SHP77 treated with DMSO at 0.1 percent for 48 hours (cell line): ENCODE data around the gene ILKAP.

Experiments
- DNase-seq: peaks from one replicate; lab custom pipeline; 2025; lab: John Stamatoyannopoulos, UW

Gene ILKAP

DNA sequence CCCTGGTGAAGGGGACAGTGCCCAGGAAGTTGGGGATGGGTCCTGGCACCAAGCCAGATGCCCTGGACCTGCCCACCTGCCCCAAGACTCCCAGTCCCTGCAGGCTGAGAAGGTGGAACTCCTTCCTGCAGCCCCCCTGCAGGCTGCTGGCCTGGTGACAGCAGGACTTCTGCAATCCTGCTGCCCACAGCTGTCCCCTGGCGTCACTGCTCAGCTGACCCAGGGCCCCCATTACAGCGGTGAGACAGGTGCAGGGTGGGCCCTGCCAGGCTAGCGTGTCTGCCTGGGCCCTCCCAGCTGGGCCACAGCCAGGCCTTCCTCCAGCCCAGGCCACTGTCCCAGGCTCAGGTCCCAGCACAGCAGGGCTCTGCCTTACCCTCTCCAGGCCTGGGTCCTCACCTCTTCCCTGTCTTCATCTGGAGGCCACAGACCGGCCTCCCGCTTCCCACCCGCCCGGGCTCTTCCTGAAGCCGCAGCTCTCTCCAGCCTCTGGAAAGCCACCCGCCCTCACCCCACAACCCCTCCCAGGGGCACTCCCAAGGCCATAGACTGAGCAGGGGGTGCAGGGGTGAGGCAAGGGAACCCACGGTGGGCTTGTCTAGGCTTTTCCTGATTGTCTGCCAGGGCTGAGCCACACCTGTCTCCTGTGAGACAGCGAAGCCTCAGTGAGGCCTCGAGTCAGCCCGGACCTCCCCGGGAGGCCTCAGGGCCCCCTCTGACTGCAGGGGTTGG lies 53.5 kb downstream of the ILKAP start:
- DNase-seq, result no peak

DNA sequence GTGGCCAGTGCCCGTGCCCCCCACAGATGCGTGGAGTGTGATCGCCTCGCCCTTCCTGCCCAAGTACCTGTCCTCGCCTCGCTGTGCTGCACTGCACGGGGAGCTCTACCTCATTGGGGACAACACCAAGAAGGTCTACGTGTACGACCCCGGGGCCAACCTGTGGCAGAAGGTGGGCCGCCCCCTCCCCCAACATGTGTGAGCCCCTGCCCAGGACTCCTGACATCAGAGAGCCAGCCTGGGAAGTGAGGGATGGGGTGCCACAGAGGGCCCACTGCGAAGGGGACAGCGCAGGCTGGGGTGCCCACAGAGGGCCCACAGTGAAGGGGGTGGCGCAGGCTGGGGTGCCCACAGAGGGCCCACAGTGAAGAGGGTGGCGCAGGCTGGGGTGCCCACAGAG lies 54.5 kb downstream of the ILKAP start:
- no peak for DNase-seq

DNA sequence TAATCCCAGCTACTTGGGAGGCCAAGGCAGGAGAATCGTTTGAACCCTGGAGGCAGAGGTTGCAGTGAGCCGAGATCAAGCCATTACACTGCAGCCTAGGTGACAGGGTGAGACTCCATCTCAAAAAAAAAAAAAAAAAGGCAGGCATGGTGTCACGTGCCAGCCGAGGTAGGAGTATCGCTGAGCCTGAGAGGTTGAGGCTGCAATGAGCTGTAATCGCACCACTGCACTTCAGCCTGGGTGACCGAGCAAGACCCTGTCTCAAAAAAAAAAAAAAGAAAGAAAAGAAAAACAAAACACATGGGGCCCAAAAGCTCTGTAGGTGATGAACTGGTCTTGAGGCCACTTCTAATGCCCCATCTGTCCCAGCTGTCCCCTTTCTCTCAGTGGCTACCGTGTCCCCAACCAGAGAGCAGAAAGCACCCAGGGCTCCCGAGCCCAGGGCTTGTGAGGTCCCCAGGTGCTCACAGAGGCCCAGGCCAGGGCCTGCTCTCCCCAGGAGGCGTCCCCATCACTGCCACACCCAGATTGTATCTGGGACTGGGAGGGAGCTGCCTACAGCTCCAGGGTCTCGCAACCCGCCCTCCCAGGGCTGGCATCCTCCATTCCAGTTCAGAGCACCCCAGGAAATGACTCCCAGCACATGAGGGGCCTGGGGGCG lies 56.5 kb downstream of the ILKAP start:
- no peak for DNase-seq

DNA sequence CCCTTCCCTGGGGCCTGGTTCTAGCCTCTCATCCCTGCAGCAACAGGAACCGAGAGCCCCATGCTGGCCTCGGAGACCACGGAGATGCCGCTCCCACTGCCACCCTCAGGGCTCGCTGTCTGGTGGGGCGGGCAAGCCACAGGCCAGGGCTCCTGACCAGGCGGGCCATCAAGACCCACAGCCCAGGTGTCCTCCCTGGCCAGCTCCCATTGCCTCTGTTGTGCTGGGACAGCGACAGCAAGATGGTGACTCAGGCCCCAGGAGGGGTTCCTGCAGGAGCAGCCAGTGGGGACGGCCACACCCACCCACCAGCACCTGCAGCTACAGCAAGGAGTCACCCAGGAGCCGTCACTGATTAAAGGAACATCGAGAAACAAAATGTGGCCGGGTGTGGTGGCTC lies 57.6 kb downstream of the ILKAP start:
- no peak for DNase-seq

DNA sequence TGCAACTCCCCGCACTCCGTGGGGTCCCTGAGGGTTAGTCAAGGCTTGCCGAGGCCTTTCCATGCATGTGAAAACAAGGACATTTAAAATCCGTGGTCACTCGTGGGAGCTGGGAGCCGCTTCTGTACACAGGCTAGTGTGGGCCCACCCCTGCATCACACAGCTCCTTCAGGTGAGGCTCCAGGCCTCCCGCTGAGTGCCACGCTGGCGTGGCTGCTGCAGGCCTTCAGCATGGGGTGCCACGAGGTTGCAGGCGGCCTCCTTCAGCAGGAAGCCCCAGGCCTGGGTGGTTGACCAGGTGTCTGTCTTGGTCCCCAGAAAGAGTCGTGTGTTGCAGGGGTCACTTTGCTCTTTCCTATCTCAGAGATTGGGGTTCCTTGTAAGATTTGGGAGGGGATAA lies 58.4 kb downstream of the ILKAP start:
- no peak for DNase-seq

DNA sequence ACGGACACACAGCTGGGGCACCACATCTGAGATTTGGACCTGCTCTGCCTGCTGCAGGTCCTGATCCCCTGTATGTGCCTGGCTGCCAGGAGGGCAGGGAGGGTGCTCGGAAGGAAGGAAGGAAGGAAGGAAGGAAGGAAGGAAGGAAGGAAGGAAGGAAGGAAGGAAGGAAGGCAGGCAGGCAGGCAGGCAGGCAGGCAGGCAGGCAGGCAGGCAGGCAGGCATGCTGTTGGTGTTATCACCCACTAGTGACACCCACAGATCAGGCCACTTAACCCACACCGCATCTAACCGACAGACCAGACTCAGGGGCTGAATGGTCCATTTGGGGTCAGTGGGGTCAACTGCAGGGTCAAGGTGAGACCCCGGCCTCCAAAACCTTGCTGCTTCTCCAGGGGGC lies 59.2 kb downstream of the ILKAP start:
- DNase-seq, result no peak

DNA sequence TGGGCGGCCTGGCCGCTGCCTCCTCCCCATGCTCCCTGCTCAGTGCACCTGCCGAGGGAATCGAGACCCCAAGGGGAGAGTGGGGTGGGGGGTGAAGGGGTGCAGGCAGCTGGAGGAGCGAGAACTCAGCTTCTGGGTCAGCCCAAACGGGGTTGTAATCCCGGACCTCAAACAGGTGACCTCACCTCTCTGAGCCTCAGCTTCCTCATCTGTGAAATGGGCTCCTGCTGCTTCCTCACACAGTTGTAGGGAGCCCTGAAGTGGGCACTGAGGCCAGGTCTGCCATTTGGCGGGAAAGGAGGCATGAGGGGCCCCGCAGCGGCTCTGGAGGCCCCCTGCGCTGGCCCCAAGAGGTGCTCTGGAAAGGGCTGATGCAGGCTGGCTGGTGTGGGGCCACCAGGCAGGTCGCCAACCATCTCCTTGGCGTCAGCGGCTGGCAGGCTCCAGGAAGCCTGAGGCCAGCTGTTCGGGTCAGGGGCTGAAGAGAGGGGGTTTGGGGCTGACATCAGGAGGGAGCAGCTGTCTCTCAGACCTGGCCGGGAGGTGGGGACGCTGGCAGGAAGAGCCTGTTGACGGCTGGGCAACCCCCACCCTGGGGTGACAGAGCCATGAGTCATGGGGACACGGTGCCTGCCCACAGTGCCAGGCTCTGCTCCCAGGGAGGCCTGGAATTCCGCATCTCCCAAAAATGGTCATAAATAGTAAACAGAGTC lies 60.1 kb downstream of the ILKAP start:
- no peak for DNase-seq

DNA sequence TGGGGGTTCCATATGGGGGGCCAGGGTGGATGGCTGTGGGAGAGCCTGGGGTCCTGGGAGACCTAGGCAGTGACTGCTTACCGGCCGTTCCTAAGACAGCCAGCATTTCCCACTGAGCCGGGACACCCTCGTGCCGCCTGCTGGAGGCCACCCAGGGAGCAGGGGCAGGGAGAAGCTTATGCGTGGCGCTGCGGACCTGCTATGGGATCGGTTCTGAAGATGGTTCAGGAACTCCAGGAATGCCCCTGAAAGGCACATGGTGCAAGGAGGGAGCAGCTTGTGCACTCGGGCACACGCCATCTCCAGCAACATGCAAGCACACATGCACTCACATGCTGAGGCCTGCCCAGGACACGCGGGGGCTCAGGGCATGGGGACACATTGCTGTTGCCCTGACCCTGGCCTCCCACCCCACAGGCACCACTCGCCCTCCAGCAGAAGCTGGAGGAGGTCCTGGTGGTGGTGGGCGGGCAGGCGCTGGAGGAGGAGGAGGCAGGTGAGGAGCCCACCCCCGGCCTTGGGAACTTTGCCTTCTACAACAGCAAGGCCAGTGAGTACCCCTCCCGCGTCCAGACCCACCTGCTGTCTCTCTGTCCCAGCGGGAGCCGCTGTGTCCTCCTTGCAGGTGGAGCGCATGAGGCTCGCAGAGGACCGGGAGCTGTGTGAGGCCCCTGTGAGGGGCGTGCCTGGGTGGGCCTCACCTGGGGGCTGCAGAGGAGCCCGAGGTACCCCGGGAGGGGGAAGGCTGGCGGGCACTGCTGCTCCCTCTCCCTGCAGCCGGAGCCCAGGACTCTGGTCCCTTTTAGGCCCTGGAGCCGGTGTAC lies 60.9 kb downstream of the ILKAP start:
- DNase-seq, result no peak

DNA sequence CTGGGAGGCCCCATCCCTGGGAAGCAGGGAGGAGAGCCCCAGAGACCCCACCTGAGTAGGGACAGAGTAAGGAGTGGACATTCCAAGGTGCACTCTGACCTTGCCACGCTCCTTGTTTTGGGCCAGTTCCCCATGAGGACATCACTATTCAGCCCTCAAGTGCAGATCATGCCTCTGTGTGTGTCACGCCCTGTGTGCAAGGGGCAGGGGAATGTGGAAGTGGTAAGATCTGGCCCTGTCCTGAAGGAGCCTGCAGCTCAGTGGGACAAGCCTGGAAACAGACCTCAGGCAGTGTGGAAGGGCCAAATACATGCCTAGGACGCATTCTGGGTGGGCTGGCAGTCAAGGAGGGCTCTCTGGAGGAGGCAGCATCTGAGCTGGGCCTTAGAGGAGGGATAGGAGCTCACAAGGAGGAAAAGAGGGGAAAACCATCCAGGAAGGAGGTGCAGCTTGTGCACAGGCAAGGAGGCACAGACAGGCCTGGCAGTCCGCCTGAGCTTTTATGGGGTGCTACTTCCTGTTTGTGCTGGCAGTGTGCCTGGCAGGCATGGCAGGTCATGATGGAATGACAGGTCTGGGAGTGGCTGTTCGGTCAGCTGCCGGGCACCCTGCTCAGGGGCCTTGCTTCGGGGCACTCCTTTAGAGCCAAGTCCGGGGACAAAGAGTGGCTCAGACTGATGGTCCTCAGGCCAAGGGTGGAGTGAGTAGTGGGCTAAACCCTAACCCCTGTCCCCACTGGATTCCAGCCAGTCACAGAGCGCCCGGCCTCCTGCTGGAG lies 61.8 kb downstream of the ILKAP start:
- DNase-seq, result peak; percentile 49

DNA sequence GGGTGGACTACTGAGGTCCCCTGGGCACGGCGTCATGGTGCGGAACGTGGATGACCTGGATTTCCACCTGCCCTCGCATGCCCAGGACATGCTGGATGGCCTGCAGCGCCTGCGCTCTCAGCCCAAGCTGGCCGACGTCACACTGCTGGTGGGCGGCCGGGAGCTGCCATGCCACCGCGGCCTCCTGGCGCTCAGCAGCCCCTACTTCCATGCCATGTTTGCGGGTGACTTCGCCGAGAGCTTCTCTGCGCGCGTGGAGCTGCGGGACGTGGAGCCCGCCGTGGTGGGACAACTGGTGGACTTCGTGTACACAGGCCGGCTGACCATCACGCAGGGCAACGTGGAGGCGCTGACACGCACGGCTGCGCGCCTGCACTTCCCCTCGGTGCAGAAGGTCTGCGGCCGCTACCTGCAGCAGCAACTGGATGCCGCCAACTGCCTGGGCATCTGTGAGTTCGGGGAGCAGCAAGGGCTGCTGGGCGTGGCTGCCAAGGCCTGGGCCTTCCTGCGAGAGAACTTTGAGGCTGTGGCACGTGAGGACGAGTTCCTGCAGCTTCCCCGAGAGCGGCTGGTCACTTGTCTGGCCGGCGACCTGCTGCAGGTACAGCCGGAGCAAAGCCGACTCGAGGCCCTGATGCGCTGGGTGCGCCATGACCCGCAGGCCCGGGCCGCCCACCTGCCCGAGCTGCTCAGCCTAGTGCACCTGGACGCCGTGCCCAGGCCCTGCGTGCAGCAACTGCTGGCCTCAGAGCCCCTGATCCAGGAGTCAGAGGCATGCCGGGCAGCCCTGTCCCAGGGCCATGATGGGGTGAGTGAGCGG lies 62.6 kb downstream of the ILKAP start:
- no peak for DNase-seq

DNA sequence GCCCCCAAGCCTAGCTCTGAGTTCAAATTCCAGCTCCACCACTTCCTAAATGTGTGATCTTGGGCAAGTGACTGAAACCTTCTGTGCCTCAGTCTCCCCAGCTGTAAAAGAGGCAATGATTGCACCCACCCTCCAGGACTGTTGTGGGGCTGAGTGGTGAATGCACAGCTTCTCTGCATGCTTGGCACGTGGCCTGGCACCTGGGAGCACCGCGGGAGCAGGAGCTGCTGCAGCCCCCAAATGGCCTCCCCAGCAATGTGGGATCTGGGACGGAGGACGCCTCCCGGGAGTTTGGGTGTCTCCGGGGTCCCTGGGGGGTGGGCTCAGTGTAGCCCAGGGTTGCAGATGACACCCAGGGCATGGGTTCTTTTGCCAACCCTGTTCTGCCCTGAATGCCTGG lies 63.5 kb downstream of the ILKAP start:
- DNase-seq, result no peak

DNA sequence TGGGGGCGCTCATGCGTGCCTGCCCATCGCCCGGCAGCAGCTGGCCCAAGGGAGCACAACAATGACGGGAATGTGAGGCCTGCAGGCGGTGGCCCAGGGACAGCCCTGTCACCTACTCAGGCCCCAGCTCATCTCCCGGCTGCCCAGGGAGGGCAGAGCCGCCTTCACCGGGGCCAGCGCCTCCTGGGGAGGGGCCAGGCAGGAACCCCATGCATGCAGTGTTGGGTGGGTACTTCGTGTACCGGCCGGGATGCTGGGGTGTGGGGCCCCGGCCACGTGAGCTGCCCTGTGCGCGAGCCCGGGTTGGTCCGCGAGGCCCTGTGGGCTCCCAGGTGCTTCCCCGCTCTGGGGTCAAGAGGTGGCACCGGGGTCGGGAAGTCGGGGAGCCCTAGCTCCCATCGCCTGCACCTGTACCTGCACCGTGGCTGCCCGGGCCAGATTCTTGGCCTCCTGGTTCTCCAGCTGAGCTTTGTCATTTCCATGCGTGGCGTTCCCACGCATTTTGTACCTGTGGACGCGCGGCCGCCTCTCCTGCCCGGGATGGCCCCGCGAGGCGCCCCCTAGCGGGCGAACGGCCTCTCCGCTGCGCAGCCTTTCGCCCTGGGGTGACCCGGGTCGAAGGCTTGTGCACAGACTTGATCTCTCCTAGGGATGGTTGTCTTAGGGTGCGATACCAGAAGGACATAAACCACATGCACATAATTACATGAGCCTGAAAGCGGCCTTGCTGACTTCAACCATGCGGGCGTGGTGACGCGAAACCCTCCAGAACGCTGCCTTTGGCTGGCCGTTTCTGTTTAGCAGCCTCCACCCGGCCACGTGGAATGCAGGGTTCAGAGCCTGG lies 64.1 kb downstream of the ILKAP start:
- DNase-seq, result no peak

DNA sequence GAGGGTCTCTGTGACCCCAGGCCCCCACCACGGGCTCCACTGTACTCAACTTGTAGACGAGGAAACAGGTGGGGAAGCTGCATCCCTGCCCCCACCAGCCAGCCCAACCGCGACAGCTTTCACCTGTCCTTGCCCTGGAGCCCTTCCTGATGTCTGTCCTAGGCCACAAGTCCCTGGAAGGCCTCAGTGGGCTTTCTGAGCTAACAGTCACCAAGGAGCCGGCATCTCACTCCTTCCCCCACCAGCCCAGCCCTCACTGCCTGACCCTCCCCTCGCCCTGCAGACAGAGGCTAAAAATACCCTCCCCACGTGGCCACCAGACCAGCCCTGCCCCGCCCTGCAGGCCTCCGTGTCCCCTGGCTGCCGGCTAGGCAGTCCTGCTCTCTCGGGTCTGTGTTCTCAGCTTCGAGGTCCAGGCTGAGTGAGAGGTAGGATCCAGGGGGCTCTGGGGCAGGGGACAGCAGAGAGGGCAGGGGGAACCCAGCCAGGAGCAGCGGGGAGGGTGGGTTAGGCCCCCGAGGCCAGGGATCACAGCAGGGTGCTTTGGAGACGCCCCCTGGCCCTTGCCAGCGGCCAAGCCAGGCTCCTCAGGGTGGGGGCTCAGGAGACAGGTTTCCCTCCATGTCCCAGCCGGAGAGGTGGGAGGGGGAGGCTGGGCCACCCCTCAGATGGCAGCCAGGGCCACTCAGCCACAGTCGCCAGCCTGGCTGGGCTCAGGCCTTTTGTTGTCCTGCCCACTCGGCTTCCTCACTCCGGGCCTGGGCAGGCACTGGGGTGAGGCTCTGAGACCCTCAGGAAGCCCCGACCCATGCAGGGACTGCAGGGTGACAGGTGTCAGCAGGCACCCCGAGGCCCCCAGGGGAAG lies 64.9 kb downstream of the ILKAP start, which contains the start of gene KLHL30:
Gene KLHL30 (plus strand): TSS at position 338 of the 865 bp plus-strand sequence. CDS start 2,087 bp downstream, outside the sequence.
- no peak for DNase-seq

DNA sequence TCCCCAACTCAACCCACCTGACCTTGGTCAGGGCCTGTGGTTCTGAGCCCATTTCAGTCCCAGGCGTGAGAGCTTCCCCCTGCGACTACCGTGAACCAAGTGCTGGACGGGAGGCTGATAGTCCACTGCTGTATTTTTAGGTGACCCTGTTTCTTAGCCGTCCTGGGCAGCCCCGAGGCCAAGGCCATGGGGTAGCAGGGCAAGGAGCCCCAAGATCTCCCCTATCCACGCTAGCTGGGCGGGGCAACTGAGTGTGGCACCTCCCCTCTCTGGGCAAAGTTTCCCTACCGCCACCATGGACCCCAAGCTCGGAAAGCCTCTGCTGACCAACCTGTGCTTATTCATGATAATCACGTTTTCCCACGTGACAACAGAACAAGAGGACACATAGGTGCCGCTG lies 65.6 kb downstream of the ILKAP start:
- no peak for DNase-seq

DNA sequence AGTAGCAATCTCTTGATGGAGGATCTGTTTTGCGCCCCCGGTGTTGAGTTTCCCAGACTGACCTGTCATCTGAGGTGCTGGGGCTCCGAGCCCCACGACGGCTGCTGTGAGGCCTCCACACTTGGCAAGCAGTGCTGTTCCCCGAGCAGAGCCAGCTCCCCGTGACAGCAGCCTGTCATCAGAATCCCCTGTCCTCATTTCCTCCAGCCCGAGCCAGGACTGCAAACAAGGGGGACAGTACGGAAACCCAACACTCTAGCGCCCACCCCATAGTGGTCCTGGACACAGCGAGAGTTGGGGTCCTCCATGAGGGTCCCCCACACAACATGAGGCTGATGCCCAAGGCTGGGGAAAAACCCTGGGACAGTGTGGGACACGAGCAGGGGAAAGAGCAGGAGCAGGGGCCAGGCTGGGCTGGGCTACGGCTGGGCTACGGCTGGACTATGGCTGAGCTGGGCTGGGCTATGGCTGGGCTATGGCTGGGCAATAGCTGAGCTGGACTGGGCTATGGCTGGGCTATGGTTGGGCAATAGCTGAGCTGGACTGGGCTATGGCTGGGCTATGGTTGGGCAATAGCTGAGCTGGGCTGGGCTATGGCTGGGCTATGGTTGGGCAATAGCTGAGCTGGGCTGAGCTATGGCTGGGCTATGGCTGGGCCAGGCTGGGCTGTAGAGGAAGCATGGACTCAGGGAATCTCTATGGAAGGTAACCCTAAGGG lies 66.5 kb downstream of the ILKAP start:
- no peak for DNase-seq

DNA sequence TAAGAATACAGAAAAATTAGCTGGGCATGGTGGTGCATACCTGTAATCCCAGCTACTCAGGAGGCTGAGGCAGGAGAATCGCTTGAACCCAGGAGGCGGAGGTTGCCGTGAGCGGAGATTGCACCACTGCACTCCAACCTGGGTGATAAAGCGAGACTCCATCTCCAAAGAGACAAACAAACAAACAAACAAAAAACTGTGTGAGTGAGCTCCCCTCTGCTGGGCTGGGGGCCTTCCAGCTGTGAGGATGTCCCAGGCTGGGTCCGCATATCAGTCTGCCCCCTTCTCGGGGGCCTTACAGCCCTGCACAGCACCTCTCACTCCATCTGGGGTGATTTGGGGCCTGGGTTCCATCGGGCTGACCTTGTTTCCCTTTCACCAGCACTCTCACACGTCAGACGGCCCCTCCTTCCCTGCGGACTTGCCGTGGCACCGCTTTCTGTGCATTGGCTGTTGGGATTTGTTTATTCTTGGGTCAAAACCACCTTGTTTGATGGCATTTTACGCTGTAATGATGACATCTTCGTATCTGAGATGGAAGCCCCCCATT lies 67.8 kb downstream of the ILKAP start:
- no peak for DNase-seq

DNA sequence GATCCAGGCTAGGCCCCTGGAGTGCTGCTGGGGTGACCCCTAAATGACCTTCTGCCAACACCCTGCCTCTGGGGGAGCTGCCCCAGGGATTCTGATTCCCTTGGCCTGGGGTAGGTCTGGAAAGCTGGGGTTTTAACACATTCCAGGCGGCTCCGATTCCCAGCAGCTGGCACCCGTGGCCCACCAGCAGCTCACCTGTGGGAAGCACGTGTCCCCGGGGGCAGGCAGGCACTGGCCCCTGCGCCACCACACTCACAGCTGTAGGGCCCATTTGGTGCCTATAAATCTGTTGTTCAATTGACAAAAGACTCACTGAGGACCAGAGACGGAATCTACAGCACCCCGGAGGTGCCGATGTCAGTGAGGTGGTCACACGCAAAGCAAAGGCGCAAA lies 69.1 kb downstream of the ILKAP start:
- no peak for DNase-seq
